LNCAP (cell line): Measurements from ENCODE around the gene EVPL.

ENCODE experiments used
- TF ChIP-seq, protein P1 (sequence below): fragments of 450-650 bp; IDR thresholded peaks from 2 replicates; pipeline ENCODE4 v1.5.1; 2017; ENCODE audit warnings: mild to moderate bottlenecking

Gene EVPL

DNA sequence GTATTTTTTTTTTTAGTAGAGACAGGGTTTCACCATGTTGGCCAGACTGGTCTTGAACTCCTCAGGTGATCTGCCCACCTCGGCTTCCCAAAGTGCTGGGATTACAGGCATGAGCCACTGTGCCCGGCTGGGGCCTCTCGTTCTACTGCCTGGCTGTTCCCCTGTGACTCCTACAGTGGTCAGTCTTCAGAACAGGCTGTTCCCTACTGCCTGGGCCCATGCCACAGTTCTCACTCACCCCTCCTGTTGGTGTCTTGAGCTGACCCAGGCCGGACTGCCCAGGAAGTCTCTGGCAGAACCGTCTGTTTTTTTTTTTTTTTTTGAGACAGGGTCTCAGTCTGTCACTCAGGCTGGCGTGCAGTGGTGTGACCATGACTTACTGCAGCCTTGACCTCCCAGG, 23.2 kb downstream of the EVPL start:
- TF ChIP-seq, protein P1, sequence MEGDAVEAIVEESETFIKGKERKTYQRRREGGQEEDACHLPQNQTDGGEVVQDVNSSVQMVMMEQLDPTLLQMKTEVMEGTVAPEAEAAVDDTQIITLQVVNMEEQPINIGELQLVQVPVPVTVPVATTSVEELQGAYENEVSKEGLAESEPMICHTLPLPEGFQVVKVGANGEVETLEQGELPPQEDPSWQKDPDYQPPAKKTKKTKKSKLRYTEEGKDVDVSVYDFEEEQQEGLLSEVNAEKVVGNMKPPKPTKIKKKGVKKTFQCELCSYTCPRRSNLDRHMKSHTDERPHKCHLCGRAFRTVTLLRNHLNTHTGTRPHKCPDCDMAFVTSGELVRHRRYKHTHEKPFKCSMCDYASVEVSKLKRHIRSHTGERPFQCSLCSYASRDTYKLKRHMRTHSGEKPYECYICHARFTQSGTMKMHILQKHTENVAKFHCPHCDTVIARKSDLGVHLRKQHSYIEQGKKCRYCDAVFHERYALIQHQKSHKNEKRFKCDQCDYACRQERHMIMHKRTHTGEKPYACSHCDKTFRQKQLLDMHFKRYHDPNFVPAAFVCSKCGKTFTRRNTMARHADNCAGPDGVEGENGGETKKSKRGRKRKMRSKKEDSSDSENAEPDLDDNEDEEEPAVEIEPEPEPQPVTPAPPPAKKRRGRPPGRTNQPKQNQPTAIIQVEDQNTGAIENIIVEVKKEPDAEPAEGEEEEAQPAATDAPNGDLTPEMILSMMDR: no peak

DNA sequence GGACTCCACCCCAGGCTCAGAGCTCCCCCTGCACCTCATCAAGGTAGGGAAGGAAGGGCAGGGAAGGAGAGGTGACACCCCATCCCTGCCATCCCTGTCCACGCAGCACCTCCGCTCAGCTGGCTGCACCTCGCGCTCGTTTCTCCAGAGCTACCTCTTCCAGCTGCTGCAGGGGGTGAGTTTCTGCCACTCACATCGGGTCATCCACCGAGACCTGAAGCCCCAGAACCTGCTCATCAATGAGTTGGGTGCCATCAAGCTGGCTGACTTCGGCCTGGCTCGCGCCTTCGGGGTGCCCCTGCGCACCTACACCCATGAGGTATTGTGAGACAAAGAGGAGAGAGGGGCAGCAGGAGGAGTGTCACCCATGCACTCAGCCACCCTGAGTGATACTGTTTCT, 25.0 kb downstream of the EVPL start:
- TF ChIP-seq, protein P1: no peak

DNA sequence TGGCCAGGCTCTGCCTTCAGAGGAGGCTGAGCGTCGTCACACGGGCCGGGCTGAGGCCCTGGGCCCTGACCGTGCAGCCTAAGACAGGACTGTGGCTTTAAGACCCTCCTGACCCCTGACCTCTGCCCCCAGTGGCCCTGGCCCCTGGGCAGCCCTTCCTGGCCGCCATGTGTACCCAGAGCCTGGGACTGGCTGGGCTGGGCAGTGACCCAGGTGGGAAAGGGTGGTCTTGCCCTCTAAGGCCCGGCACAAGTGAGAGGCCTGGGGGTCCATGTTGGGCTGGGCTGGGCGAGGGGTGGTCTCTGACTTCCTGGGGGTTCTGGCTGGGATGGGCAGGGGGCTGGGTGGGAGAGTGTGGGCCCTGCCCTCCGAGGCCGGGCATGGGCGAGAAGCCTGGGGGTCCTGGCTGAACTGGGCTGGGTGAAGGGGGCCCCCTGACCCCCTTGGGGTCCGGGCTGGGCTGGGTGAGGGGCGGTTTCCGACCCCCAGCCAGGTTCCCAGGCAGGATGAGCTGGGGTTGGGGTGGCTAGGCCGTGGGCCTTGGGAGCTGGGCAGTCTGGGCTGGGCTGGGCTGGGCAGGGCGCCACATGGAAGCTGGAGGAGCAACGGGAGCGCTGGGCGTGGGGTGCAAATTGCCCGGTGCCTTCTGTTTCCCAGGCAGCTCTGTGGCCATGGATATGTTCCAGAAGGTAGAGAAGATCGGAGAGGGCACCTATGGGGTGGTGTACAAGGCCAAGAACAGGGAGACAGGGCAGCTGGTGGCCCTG, 26.2 kb downstream of the EVPL start, which contains the start of gene CDK3:
Gene CDK3, plus strand, starts transcription at position 101 of the 767 bp plus-strand sequence. Its CDS starts 571 bp downstream, at position 672.
- TF ChIP-seq, protein P1: peak; percentile 33; the same call in 1 of the 2 replicates

GRCh38 chr17:76000016-76000754, 26.9 kb downstream of the EVPL start:
- TF ChIP-seq, protein P1: peak; percentile 89

DNA sequence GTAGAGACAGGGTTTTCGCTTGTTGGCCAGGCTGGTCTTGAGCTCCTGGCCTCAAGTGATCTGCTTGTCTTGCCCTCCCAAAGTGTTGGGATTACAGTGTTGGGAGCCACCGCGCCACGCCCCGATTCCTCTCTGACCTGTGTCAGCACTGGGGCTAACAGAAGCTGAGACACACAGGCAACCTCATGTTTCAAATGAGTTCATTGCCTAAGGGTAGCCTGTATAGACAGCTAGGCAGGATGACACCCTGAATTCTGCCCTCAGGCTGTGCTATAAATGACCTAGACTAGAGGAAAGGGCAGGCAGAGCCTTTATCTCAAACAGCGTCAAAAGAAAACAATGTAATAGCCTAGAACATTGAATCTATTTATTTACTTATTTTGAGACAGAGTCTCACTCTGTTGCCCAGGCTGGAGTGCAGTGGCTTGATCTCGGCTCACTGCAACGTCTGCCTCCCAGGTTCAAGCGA, 28.7 kb downstream of the EVPL start:
- TF ChIP-seq, protein P1: no peak

- TF ChIP-seq, protein P1: no peak
These were observed 30.2 kb downstream of the EVPL start for GRCh38 chr17:75996665-75997590.

DNA sequence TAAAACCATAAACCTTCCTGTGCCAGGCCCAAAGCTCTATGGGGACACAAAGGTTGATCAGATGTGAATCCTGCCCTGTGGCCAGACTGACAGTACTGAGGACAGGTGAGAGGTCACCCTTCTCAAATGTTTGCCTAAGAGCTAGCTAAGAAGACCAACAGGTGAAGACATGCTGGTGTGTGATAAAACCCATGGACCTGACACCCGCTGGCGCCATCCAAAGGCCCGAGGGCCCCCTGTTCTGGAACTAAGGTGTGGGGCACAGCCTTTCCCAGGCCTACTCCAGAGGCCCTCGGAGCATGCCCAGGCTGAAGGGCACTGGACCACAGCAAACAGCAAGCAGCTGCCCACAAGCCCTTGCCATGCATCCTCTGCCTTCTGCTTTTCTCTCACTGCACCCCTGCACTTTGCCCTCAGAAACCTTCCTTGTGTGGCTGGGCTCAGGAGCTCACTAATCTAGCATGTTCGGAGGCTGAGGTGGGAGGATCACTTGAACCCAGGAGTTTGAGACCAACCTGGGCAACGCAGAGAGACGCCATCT, 31.7 kb downstream of the EVPL start:
- TF ChIP-seq, protein P1: no peak
